GM18505 (cell line): ENCODE data around the gene CDK4.

ENCODE experiments used
- ATAC-seq: cut with Tn5 transposase; IDR thresholded peaks from one replicate; pipeline ENCODE4 v1.9.1; 2021; ENCODE audit not compliant: unreplicated experiment
- POLR2A ChIP-seq: IDR thresholded peaks from 4 replicates; pipeline ENCODE4 v1.6.1; 2011; ENCODE audit warnings: borderline replicate concordance; ENCODE audit not compliant: insufficient read depth, insufficient read length; ENCODE audit errors: extremely low read depth

Gene CDK4

GRCh38 chr12:57717846-57718640 is 34.1 kb downstream of the CDK4 start:
- TF ChIP-seq POLR2A: no peak
- ATAC-seq: no peak

GRCh38 chr12:57717131-57717530 is 35.0 kb downstream of the CDK4 start:
- no peak for TF ChIP-seq POLR2A

GRCh38 chr12:57716305-57716704 is 35.8 kb downstream of the CDK4 start:
- ATAC-seq: no peak

More at GRCh38 chr12:57717131-57717530, 35.0 kb downstream of the CDK4 start:
- no peak for ATAC-seq

GRCh38 chr12:57715786-57716185 is 36.3 kb downstream of the CDK4 start:
- no peak for TF ChIP-seq POLR2A
- ATAC-seq: no peak

More at GRCh38 chr12:57716305-57716704, 35.8 kb downstream of the CDK4 start:
- no peak for TF ChIP-seq POLR2A

- ATAC-seq: peak; percentile 65
Measured at GRCh38 chr12:57715036-57715748, 36.9 kb downstream of the CDK4 start.

- ATAC-seq: no peak
- no peak for TF ChIP-seq POLR2A
Measured at GRCh38 chr12:57713209-57713608, 38.9 kb downstream of the CDK4 start.

- TF ChIP-seq POLR2A: no peak
- no peak for ATAC-seq
Measured at GRCh38 chr12:57712701-57713100, 39.4 kb downstream of the CDK4 start.

- no peak for TF ChIP-seq POLR2A
- no peak for ATAC-seq
Measured at GRCh38 chr12:57708296-57708695, 43.8 kb downstream of the CDK4 start.

GRCh38 chr12:57707250-57707649 is 44.9 kb downstream of the CDK4 start:
- no peak for TF ChIP-seq POLR2A
- ATAC-seq: no peak

GRCh38 chr12:57700317-57700716 is 51.8 kb downstream of the CDK4 start:
- ATAC-seq: no peak

GRCh38 chr12:57698414-57698813 is 53.7 kb downstream of the CDK4 start:
- TF ChIP-seq POLR2A: no peak
- no peak for ATAC-seq

More at GRCh38 chr12:57700317-57700716, 51.8 kb downstream of the CDK4 start:
- TF ChIP-seq POLR2A: no peak
